ENCODE measurements around the gene MTM1.

DNA sequence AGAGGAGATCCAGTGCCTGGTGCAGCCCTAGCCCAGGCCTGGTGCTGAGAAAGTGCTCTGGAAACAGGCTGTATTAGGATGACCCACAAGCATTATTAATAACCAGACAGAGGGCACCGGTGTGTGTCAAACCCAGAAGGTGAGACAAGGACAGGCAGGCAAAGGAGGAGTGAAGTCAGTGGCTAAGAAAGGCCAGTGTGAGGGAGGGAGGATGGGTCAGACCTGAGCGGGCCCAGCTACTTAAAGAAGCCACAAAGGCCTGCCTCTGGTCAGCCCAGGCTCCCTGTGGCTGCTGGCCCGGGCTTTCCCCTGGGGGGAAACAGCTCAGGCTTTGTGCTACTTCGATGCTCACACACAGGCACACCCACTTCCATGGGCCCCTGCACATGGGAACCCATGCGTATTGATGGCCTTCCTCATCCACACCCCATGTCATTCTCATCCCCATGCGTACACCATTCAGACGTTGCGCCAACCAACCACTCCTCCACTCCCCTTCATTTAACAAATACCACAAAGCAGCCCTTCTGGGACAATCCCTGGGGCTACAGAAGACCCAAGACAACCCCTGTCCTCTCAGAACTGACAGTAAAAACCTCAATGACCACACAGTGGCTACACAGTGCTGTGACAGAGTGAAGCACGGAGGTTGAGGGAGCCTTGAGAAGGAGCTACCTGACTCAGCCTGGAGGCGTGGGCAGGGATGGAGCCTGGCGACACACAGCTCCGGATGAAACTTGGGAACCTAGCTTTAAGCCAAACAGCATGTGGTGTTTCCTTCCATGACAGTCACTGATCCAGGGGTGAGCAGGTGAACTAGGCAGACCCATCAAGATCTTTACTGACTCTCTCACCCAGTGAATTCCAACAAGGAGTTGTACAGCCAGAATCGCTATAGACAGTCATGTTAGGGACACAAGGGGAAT, 24.9 kb upstream of the MTM1 start:
- TF ChIP-seq EZH2 (IDR thresholded peaks at IDR 0.05) (no peak), CTCF (IDR thresholded peaks at IDR 0.05) (no peak), EZH2phosphoT487 (IDR thresholded peaks at IDR 0.05) (no peak)
